ENCODE results near the gene IQCH.
"Not testable (repeated sequence)": the region's sequence is repeated elsewhere in the genome, so short reads cannot be mapped to it uniquely, and the experiment has no call there.

IQCH gene

DNA sequence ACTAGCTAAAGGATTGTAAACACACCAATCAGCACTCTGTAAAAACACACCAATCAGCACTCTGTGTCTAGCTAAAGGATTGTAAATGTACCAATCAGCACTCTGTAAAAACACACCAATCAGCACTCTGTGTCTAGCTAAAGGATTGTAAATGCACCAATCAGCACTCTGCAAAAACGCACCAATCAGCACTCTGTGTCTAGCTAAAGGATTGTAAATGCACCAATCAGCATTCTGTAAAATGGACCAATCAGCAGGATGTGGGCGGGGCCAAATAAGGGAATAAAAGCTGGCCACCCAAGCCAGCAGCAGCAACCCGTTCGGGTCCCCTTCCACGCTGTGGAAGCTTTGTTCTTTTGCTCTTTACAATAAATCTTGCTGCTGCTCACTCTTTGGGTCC is 8.0 kb upstream of the IQCH start:
- not testable (repeated sequence) for DNase-seq (ENCODE audit: low spot score)

DNA sequence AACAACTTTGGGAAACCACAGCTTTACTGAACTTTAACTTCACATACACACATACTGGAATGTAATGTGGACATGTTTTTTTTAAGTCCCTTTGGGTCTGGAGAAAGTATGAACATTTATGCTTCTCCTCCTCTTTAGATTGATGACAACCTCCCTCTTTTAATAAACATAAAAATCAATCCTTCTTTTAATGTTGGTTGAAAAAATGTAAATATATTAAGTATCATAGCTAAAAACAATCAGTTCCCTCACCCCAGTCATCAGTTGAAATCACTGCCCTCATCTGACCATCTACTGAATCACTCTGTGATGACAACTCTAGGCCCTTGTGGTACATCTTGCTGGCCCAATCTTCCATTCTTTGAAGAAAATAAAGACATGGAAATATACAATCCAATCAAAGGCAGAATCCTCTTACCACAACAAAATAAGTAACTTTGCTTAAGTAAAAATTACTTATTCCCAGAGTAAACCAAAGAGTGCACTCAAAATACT is 6.5 kb upstream of the IQCH start:
- no peak for DNase-seq (ENCODE audit: low spot score)

DNA sequence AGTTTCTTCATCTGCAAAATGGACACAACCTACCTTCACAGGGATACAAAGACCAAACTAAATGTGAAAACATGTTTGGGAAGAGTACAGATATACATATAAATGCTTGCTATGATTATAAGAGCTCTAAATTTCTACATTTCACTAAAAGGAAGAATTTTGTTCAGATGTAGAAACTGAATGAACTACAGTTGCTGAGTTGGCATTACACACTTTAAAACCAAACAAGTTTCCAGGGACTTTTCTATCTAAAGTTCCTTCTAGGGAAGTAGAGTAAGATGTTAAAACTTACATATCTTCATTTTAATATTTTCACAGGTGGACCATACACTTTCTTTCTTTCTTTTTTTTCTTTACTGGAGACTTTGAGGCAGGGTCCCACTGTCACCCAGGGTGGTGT is 4.8 kb upstream of the IQCH start:
- DNase-seq (ENCODE audit: low spot score): no peak

DNA sequence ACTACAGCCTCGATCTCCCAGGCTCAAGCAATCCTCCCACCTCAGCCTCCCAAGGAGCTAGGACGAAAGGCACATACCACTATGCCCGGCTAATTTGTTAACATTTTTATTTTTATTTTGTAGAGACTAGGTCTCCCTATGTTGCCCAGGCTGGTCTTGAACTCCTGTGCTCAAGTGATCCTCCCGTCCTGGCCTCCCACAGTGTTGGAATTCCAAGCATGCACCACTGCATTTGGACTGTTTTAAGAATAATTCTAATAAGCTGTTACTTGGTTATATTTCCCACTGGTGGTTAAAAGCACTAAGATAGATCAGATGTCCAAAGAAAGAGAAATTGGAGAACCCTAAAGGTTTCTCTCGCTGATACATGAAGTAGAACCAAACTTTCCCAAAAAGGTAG is 3.3 kb upstream of the IQCH start:
- DNase-seq (ENCODE audit: low spot score): no peak

GRCh38 chr15:67253101-67253500 is 1.5 kb upstream of the IQCH start:
- no peak for DNase-seq (ENCODE audit: low spot score)

GRCh38 chr15:67253549-67254237 is 893 bp upstream of the IQCH start:
- no peak for DNase-seq (ENCODE audit: low spot score)

- DNase-seq (ENCODE audit: low spot score): no peak
Observed at GRCh38 chr15:67256051-67256450, 1.5 kb downstream of the IQCH start.

- not testable (repeated sequence) for DNase-seq (ENCODE audit: low spot score)
Observed at GRCh38 chr15:67258412-67258811, 3.8 kb downstream of the IQCH start.

DNA sequence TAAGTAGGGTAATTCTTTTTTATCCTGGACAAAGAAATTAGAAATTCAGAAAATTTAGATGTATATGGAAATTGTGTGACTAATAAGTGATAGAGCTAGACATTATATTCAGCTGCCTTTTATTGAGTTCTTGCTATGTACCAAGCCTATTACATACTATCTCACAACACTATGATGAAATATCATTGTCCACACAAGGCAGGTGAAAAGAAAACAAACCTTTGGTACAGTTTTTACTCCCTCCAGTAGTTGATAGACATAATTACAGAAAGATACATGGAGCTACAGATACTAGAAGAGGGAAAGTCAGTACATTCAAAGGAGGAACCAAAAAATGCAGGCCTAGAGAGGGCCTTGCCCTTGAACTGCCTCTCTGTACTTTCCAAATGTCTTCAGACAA is 4.8 kb downstream of the IQCH start:
- no peak for DNase-seq (ENCODE audit: low spot score)

DNA sequence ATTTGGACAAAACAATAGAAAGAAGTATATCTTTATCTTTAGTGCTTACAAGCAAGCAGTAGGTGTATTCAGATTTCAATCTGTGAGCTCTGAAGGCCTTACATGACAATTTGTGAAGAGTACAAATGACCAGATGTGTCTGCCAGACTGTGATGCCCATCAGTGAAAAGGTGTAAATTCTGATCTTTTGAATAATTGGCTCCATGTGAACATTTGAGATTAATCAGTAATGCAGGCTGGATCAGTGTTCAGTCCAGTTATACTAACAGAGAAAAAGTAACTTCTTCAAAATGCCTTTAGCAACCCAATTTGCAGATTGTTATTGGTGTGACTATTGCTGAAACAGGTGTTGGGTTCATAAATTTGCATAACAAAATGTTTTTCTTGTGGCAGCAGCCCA is 5.2 kb downstream of the IQCH start:
- no peak for DNase-seq (ENCODE audit: low spot score)

DNA sequence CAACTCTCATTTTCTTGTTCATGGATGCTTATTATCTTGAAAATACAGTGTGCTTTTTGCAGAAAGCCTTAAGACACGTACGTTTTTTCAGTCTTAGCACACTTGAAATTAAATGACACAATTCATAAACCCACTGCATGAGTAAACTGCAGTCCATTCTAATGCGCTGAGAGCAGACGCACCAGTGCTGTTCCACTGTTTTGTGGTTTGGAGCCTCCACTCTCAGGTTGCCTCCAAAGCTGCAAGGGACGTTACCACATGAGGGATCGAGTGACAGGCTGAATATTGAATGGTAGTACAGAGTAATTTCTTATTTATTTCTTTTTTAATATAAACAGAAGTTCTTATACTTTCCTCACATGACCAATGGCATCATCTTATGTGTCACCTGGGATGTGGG is 12.3 kb downstream of the IQCH start:
- DNase-seq (ENCODE audit: low spot score): no peak

DNA sequence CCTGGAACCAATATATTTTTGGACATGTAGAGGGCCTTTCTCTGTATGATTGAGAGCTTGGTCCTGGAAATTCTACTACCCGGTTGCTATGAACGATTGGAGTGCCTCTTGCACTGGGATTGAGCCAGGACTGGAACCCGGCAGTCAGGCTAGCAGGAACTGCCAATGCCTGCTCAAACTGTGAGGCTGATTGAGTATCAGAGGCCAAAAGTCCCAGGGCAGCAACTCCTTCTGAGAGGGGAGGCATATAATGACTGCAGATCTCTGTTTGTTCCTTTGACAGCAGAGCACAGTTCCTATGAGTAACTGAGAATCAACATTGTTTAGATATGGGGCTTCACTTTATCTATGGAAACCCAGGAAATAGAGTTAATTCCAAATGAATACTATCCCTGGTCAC is 12.9 kb downstream of the IQCH start:
- no peak for DNase-seq (ENCODE audit: low spot score)

GRCh38 chr15:67267951-67268941 is 13.7 kb downstream of the IQCH start:
- no peak for DNase-seq (ENCODE audit: low spot score)

- DNase-seq (ENCODE audit: low spot score): no peak
Observed at GRCh38 chr15:67274236-67274635, 19.6 kb downstream of the IQCH start.

- DNase-seq (ENCODE audit: low spot score): no peak
Observed at GRCh38 chr15:67276666-67277065, 22.1 kb downstream of the IQCH start.

DNA sequence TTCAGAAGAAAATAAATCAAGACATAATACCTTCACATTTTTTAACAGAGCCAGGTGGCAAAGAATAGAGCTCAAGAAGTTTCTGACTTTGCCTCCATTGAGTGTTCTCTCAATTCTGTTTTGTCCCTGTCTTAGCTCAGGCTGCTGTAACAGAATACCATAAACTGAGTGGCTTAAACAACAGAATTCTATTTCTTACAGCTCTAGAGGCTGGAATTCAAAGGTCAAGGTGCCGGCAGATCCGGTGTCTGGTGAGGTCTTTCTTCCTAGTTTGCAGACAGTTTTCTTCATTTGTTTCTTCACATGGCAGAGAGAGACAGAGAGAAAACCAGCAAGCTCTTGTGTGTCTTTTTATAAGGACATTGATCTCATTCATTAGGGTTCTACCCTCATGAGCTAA is 25.6 kb downstream of the IQCH start:
- no peak for DNase-seq (ENCODE audit: low spot score)

- no peak for DNase-seq (ENCODE audit: low spot score)
Observed at GRCh38 chr15:67281714-67282113, 27.1 kb downstream of the IQCH start.

DNA sequence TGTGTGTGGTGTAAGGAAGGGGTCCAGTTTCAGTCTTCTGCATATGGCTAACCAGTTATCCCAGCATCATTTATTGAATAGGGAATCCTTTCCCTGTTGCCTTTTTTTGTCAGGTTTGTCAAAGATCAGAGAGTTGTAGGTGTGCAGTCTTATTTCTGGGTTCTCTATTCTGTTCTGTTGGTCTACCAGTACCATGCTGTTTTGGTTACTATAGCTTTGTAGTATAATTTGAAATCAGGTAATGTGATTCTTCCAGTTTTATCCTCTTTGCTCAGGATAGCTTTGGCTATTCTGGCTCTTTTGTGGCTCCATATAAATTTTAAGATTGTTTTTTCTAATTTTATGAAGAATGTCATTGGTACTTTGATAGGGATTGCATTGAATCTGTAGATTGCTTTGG is 31.0 kb downstream of the IQCH start:
- DNase-seq (ENCODE audit: low spot score): not testable (repeated sequence)

DNA sequence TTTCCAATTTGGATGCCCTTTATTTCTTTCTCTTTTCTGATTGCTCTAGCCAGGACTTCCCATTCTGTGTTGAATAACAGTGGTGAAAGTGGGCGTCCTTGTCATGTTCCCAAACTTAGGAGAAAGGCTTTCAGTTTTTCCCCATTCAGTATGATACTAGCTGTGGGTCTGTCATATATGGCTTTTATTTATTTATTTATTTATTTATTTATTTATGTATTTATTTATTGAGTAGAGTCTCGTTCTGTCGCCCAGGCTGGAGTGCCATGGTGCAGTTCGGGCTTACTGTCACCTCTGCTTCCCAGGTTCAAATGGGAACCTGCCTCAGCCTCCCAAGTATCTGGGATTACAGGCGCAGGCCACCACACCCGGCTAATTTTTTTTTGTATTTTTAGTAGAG is 31.8 kb downstream of the IQCH start:
- DNase-seq (ENCODE audit: low spot score): not testable (repeated sequence)

DNA sequence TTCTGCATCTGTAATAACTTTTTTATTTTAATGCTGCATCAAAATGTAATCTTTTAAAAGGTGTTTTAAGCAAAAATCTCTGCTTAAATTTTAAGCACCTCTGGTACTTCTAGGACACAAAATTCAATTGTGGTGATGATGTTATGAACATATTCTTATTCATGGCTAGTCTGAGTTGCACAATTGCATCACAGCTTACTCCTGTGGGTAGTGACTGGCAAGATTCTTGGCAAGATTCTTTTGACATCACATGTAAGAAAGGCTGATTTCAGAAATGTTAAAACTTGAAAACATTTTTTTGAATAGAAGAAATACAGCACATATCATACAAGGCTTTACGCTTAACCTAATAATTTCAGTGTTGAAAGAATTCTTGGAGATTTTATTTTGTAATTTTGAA is 35.7 kb downstream of the IQCH start:
- DNase-seq (ENCODE audit: low spot score): no peak

DNA sequence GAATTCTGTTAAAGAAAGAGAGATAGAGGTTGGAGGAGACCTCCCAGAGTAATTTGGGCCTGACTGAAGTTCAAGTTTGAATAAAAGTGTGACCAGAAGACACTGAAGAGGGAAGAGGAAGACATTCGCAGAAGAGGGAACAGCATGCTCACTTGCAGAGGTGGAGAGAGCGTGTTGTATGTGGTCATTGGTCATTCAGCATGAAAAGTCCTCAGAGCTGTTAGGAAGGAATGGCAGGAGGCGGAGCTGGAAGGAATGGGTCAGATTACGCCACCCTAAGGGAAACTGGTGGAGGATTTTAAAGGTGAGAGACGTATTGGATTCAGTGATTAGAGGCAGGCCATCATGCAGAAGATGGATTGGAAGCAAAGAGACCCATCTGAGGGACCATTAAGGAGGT is 41.6 kb downstream of the IQCH start:
- no peak for DNase-seq (ENCODE audit: low spot score)

DNA sequence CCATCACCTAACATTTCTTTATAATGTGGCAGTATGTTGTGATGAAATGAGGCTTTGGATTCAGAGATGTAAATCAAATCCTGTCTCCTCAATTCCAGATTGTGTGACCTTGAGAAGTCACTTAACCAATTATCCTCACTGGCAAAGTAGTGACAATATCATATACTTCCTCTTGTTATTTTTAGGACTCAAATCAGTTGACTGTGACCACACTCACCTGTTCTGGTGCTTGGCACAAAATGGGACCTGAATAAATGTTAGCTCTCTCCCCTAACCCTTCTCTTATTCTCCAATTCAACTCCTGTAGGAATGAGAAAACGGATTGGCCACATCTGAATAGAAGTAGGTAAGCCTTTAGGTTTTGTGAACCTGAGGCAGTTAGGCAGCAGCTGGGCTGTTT is 42.1 kb downstream of the IQCH start:
- DNase-seq (ENCODE audit: low spot score): no peak

All from CD4-positive, alpha-beta T cell treated with Interleukin-2 at 100 ng/mL for 4 hours (primary cell).